ENCODE results near the gene OR6Q1.
"Not testable (repeated sequence)": the region's sequence is repeated elsewhere in the genome, so short reads cannot be mapped to it uniquely, and the experiment has no call there.

Gene OR6Q1

DNA sequence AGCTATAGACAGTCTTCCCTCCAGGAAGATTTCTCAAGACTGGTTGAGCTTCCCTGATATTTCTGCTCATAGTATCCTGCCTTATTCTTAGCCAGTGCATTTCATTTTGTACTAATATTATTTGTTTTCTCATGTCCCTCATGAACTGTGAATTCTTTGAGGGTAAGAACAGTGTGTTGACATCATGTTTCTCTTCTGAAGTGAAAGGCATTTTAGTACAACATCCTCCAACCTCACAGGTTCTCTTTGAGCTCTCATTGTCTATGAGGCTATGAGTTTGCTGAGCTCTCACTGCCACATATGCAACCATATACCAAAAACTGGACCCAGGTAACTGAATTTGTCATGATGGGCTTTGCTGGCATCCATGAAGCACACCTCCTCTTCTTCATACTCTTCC lies at the start of gene OR6Q1:
OR6Q1 (plus strand) TSS at position 301 of the 400 bp plus-strand sequence; CDS start at position 301, 0 bp downstream.
- DNase-seq: no peak

GRCh38 chr11:57981536-57981935 lies 49.2 kb upstream of the OR6Q1 start:
- no peak for DNase-seq

- no peak for DNase-seq
Observed at GRCh38 chr11:57982776-57983175, 48.0 kb upstream of the OR6Q1 start.

GRCh38 chr11:57983191-57983590 lies 47.6 kb upstream of the OR6Q1 start:
- DNase-seq: no peak

DNA sequence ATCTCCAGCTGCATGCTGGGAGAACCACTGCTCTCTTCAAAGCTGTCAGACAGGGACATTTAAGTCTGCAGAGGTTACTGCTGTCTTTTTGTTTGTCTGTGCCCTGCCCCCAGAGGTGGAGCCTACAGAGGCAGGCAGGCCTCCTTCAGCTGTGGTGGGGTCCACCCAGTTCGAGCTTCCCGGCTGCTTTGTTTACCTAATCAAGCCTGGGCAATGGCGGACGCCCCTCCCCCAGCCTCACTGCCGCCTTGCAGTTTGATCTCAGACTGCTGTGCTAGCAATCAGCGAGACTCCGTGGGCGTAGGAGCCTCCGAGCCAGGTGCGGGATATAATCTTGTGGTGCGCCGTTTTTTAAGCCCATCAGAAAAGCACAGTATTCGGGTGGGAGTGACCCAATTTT lies 31.2 kb upstream of the OR6Q1 start:
- not testable (repeated sequence) for DNase-seq

GRCh38 chr11:58000021-58000420 lies 30.7 kb upstream of the OR6Q1 start:
- DNase-seq: not testable (repeated sequence)

GRCh38 chr11:58000699-58001098 lies 30.1 kb upstream of the OR6Q1 start:
- no peak for DNase-seq

- no peak for DNase-seq
Observed at GRCh38 chr11:58003036-58003435, 27.7 kb upstream of the OR6Q1 start.

GRCh38 chr11:58003591-58003990 lies 27.2 kb upstream of the OR6Q1 start:
- no peak for DNase-seq

- DNase-seq: no peak
Observed at GRCh38 chr11:58004664-58005063, 26.1 kb upstream of the OR6Q1 start.

DNA sequence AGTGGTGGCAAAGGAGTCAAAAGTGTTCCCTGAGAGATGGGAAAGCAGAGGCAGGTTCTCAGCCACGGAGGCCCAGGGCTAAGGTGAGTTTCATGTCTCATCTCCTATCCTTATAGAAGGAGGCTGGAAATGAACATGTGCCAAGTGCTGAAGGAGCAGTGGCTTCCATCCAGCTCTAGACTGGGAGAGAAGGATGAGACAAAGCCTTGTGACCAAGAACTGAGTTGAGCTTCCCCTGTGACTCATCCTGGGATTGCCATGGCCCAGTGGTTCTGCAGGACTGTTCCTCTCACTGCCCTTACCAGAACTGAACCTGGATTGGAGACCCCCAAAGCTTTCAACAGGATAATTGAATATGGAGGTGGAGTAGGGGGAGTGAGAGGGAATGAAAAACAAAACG lies 23.8 kb upstream of the OR6Q1 start:
- no peak for DNase-seq

DNA sequence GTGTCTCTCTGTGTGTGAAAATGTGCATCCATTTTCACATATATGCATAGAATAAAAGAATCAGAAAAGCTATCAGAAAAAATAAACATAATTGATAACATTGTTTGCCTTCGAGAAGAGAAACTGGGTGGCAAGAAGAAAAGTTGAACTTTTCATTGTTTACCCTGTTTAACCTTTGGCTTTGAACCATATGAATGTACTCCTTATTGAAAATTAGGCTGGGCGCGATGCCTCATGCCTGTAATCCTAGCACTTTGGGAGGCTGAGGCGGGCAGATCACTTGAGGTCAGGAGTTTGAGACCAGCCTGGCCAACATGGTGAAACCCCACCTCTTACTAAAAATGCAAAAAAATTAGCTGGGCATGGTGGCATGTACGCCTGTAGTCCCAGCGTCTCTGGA lies 19.0 kb upstream of the OR6Q1 start:
- DNase-seq: no peak

GRCh38 chr11:58023435-58023931 lies 7.3 kb upstream of the OR6Q1 start, which contains the start of gene OR9Q1:
Gene OR9Q1 (plus strand): TSS chr11:58023881. CDS start chr11:58179445, 155,564 bp downstream.
- DNase-seq: no peak

DNA sequence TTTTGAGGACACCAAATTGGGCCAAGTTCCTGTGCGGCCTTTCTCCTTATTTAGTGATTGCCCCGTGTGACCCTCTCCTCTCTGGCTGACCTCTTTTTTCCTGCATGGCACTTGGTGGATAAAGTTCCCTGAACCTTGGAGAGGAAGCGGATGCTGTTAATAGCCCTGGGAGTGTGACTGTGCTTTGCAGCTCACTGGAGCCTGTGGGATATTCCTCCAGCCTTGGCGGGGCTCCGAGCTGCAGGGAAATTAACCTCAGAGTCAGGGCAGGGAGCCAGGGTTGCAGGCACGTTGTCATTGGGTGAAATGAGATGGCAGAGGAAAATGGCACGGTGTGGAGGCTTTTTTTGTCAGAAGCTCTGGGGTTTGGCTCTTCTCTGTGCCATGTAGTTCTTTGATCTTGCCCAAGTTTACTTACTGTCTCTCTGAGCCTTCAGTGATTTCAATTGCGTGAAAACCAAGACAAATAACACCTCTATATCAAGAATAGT lies 6.1 kb upstream of the OR6Q1 start:
- no peak for DNase-seq

GRCh38 chr11:58027341-58027740 lies 3.4 kb upstream of the OR6Q1 start:
- DNase-seq: no peak

- no peak for DNase-seq
Observed at GRCh38 chr11:58028687-58029411, 1.9 kb upstream of the OR6Q1 start.

- DNase-seq: no peak
Observed at GRCh38 chr11:58034471-58034870, 3.7 kb downstream of the OR6Q1 start.

- DNase-seq: no peak
Observed at GRCh38 chr11:58039589-58039988, 8.8 kb downstream of the OR6Q1 start.

- no peak for DNase-seq
Observed at GRCh38 chr11:58043379-58043778, 12.6 kb downstream of the OR6Q1 start.

DNA sequence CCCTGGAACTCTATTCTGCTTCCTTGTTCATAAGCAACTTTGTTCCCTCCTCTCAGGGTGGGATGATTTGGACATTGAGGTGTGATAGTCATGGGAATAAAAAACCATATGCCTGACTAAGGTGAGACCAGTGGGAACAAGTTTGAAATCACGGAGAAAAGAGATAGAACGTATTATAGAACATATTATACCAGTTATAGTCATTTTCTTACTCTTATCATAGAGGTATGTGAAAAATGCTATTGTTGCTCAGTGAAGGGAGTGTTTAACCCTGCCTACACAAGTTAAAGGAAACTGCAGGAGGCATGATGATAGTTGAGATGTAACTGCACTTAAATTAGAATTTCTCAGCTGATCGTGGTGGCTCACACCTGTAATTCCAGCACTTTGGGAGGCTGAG lies 15.5 kb downstream of the OR6Q1 start:
- DNase-seq: no peak

- no peak for DNase-seq
Observed at GRCh38 chr11:58047818-58048217, 17.1 kb downstream of the OR6Q1 start.

DNA sequence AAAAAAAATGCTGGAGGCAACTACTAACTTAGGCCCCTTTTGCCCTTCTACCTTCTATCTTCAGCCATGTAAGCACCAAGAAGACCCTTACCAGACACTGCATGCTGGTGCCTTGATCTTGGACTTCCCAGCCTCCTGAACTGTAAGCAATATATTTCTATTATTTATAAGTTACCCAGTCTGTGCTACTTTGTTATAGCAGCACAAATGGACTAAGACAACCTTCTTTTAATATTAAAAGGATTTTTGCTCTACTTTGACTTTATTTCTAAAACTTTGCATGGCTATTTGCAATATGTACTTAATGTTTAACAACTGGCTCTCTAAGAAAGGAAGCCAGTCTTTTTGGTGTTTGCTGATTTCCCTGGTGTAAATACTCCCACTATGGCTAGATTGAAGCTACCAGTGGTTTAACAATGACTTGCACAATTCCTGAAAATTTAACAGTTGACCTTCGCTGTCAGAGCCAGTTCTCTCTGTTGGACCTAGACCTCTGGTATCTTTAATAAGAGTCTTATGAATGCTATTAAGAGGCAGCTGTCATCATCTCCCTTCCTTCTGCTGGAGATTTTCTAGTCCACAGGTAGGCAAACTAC lies 25.2 kb downstream of the OR6Q1 start:
- DNase-seq: no peak

- DNase-seq: no peak
Observed at GRCh38 chr11:58057481-58057880, 26.7 kb downstream of the OR6Q1 start.

- no peak for DNase-seq
Observed at GRCh38 chr11:58058276-58059006, 27.7 kb downstream of the OR6Q1 start.

Data from activated naive CD4-positive, alpha-beta T cell treated with Interleukin-2 at 50 U/mL for 16 hours (primary cell).